C4-2B (cell line): ENCODE results near the gene RASGRF2.

Experiments
- H3K27ac ChIP-seq: fragments of 450-650 bp; 2 replicates; pipeline ENCODE4 v1.5.1; 2017
- CTCF ChIP-seq: fragments of 450-650 bp; conservative IDR thresholded peaks from 2 replicates; pipeline ENCODE4 v1.5.1; 2017; ENCODE audit warnings: mild to moderate bottlenecking
- ZFX ChIP-seq: fragments of 450-650 bp; IDR thresholded peaks from 2 replicates; pipeline ENCODE4 v1.6.1; 2017

RASGRF2 gene

GRCh38 chr5:81151546-81151945, 191.4 kb downstream of the RASGRF2 start:
- TF ChIP-seq CTCF (no peak), ZFX (no peak)
- no peak overlapping the region for H3K27ac ChIP-seq

- no peak overlapping the region for H3K27ac ChIP-seq
- TF ChIP-seq ZFX, result no peak
- no peak for TF ChIP-seq CTCF
Observed at GRCh38 chr5:81154725-81155124, 194.6 kb downstream of the RASGRF2 start.

- no peak for TF ChIP-seq ZFX
Observed at GRCh38 chr5:81156732-81157131, 196.6 kb downstream of the RASGRF2 start.

GRCh38 chr5:81161012-81161601, 200.9 kb downstream of the RASGRF2 start:
- H3K27ac ChIP-seq, result no peak overlapping the region
- TF ChIP-seq CTCF (no peak), ZFX (no peak)

More at GRCh38 chr5:81156732-81157131, 196.6 kb downstream of the RASGRF2 start:
- no peak overlapping the region for H3K27ac ChIP-seq

- TF ChIP-seq ZFX (no peak), CTCF (no peak)
Observed at GRCh38 chr5:81162501-81162900, 202.3 kb downstream of the RASGRF2 start.

GRCh38 chr5:81163651-81164050, 203.5 kb downstream of the RASGRF2 start:
- TF ChIP-seq CTCF (no peak), ZFX (no peak)

More at GRCh38 chr5:81162501-81162900, 202.3 kb downstream of the RASGRF2 start:
- no peak overlapping the region for H3K27ac ChIP-seq

GRCh38 chr5:81164476-81164875, 204.3 kb downstream of the RASGRF2 start:
- H3K27ac ChIP-seq, result no peak overlapping the region

More at GRCh38 chr5:81163651-81164050, 203.5 kb downstream of the RASGRF2 start:
- no peak overlapping the region for H3K27ac ChIP-seq

More at GRCh38 chr5:81164476-81164875, 204.3 kb downstream of the RASGRF2 start:
- no peak for TF ChIP-seq ZFX
- no peak for TF ChIP-seq CTCF
